ENCODE data around the gene MESD. TPM values are rescaled to one million over a fixed set of nuclear protein-coding genes. Genes with fewer than 3 reads are reported as not detected.

MESD gene
- total RNA-seq, 3 donors from 2014 or later (not counting 1 experiment from before 2014, with no cell fraction given) = 14.7 to 26.0 (median 24.5) TPM

DNA sequence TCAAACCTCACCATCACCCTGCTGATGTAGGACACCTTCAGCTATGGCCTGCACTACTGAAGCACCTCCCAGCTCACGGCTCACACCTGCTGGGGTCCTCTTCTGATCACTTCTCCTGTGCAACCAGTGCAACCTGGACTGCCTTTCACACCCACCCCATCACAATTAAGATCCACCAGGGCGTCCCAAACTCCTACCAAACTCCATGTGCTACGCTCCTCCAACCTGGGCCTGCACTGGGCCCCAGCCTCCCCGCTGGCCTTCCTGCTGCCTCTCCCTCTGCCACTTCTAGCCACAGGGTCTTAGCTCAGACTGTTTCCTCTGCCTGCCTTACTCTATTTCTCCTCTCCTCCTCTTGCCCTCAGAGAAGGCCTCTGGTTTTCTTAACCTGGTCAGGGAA lies 12.8 kb downstream of the MESD start:
- peaks cover 30% of the 10 kb centered on the region in 2 donors for H3K4me1 Mint-ChIP-seq
- ATAC-seq = no peak
- H3K4me3 Mint-ChIP-seq = no peak overlapping the region
- intact Hi-C loops (cut with micrococcal nuclease) = loop anchor here (10.0 kb wide), 1 partner anchor 288 kb away; no protein-coding TSS in a partner anchor
- H3K9me3 Mint-ChIP-seq = no peaks in the 10 kb centered on the region
- no peak for DNase-seq
- peaks cover 31% of the 10 kb centered on the region for H3K36me3 ChIP-seq (ENCODE audit: control insufficient read depth, insufficient read depth, low read length)
- H3K9me3 ChIP-seq (ENCODE audit: control insufficient read depth, insufficient read depth, low read length) = no peaks in the 10 kb centered on the region
- H3K27ac Mint-ChIP-seq = peak overlapping the region; percentile 21 to 54
- TF ChIP-seq, protein P1, sequence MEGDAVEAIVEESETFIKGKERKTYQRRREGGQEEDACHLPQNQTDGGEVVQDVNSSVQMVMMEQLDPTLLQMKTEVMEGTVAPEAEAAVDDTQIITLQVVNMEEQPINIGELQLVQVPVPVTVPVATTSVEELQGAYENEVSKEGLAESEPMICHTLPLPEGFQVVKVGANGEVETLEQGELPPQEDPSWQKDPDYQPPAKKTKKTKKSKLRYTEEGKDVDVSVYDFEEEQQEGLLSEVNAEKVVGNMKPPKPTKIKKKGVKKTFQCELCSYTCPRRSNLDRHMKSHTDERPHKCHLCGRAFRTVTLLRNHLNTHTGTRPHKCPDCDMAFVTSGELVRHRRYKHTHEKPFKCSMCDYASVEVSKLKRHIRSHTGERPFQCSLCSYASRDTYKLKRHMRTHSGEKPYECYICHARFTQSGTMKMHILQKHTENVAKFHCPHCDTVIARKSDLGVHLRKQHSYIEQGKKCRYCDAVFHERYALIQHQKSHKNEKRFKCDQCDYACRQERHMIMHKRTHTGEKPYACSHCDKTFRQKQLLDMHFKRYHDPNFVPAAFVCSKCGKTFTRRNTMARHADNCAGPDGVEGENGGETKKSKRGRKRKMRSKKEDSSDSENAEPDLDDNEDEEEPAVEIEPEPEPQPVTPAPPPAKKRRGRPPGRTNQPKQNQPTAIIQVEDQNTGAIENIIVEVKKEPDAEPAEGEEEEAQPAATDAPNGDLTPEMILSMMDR (IDR thresholded peaks at IDR 0.05) = no peak
- no peaks in the 10 kb centered on the region for H3K27me3 Mint-ChIP-seq (ENCODE audit: low read depth in 2 of 2)
- H3K4me1 ChIP-seq (ENCODE audit: control insufficient read depth, insufficient read depth, low read length) = peaks cover 3% of the 10 kb centered on the region
- peaks cover 10% of the 10 kb centered on the region for H3K36me3 Mint-ChIP-seq
- H3K27ac ChIP-seq (ENCODE audit: low read length) = no peak overlapping the region
- WGBS (ENCODE audit: insufficient coverage) = 96% methylated on average over 4 of the region's 4 CpGs
- H3K27me3 ChIP-seq (ENCODE audit: control insufficient read depth, insufficient read depth, low read length) = no peaks in the 10 kb centered on the region
- no peak overlapping the region for H3K4me3 ChIP-seq (ENCODE audit: low read length)

DNA sequence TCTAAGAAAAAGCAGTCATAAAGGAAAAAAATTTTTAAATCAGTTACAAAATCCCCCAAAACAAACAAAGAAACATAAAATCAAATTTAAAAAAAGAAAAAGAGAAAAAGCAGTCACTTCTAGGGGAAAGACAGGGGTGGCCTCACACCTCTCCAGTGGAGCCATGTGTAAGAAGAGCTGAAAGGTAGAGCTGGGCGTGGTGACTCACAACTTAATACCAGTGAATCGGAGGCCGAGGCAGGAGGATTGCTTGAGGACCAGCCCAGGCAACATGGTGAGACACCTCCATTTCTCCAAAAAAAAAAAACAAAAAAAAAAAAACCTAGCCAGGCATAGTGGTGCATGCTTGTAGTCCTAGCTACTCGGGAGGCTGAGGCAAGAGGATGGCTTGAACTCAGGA lies 14.7 kb downstream of the MESD start:
- Histone ChIP-seq H3K27me3 (ENCODE audit: control insufficient read depth, insufficient read depth, low read length) (no peaks in the 10 kb centered on the region), H3K4me3 (ENCODE audit: low read length) (no peak overlapping the region), H3K4me1 (ENCODE audit: control insufficient read depth, insufficient read depth, low read length) (peaks cover 3% of the 10 kb centered on the region), H3K36me3 (ENCODE audit: control insufficient read depth, insufficient read depth, low read length) (peaks cover 24% of the 10 kb centered on the region), H3K9me3 (ENCODE audit: control insufficient read depth, insufficient read depth, low read length) (no peaks in the 10 kb centered on the region), H3K27ac (ENCODE audit: low read length) (no peak overlapping the region)
- H3K4me1 Mint-ChIP-seq = peaks cover 37 to 38% of the 10 kb centered on the region in 2 donors
- no peak overlapping the region for H3K4me3 Mint-ChIP-seq
- H3K36me3 Mint-ChIP-seq = peaks cover 10% of the 10 kb centered on the region
- H3K9me3 Mint-ChIP-seq = no peaks in the 10 kb centered on the region
- 86% methylated on average over 4 of the region's 4 CpGs for WGBS (ENCODE audit: insufficient coverage)
- no peaks in the 10 kb centered on the region for H3K27me3 Mint-ChIP-seq (ENCODE audit: low read depth in 2 of 2)
- peak overlapping the region; percentile 0 to 39 for H3K27ac Mint-ChIP-seq
- DNase-seq (no peak), ATAC-seq (peak in 1 of 3 donors; percentile 53)
- intact Hi-C loops (cut with micrococcal nuclease) = loop anchor here (10.0 kb wide), 1 partner anchor 290 kb away; no protein-coding TSS in a partner anchor
- TF ChIP-seq, protein P1 (IDR thresholded peaks at IDR 0.05) = no peak

DNA sequence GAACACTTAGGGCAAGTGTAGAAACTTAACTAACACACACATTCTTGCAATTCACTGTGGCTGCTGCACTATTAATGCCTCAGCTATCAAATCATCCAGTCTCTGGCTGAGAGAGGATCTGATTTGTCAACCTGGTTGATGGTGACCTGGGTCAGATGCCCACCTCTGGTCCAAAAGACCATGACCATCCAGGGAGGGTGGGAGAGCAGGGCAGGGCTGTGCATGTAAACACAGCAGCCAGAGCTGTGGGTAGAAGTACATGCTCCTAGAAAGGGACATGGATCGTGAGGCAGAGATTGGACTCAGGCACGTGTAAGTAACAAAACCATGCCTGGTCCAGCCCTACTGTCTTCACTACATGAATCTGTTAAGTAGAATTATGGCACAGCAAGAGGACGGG lies 17.3 kb downstream of the MESD start:
- Mint-ChIP-seq H3K36me3 (no peaks in the 10 kb centered on the region), H3K4me1 (peaks cover 39 to 41% of the 10 kb centered on the region in 2 donors), H3K4me3 (no peak overlapping the region), H3K27me3 (ENCODE audit: low read depth in 2 of 2) (no peaks in the 10 kb centered on the region), H3K27ac (peak overlapping the region in 1 of 2 donors; percentile 13), H3K9me3 (no peaks in the 10 kb centered on the region)
- H3K36me3 ChIP-seq (ENCODE audit: control insufficient read depth, insufficient read depth, low read length) = peaks cover 6% of the 10 kb centered on the region
- ATAC-seq (no peak), DNase-seq (no peak)
- no peak overlapping the region for H3K27ac ChIP-seq (ENCODE audit: low read length)
- no peaks in the 10 kb centered on the region for H3K27me3 ChIP-seq (ENCODE audit: control insufficient read depth, insufficient read depth, low read length)
- no peaks in the 10 kb centered on the region for H3K9me3 ChIP-seq (ENCODE audit: control insufficient read depth, insufficient read depth, low read length)
- intact Hi-C loops (cut with micrococcal nuclease) = loop anchor here (10.0 kb wide), 1 partner anchor 293 kb away; no protein-coding TSS in a partner anchor
- WGBS (ENCODE audit: insufficient coverage) = 96% methylated on average over 3 of the region's 3 CpGs
- no peak overlapping the region for H3K4me3 ChIP-seq (ENCODE audit: low read length)
- TF ChIP-seq, protein P1 (IDR thresholded peaks at IDR 0.05) = no peak
- H3K4me1 ChIP-seq (ENCODE audit: control insufficient read depth, insufficient read depth, low read length) = peaks cover 3% of the 10 kb centered on the region

DNA sequence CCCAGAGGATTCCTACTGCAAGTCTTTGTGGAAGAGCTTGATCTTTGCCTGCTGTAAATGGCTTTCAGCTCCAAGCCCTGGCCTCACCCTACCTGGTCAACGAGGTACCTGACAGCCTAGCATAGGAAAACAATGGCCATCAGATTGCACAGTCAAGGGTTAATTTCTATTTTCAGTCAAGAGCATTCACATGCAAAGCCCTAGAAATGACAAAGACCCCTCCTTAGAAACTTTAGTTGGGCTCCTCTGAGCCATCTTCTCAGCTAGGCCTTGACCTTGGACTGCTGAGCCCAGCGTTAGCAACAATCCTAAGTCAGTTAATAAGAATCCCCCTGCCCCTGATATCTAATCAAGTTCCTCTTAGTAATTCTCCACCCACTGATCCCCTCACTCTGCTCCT lies 18.5 kb downstream of the MESD start:
- WGBS (ENCODE audit: insufficient coverage) = 94% methylated on average over 2 of the region's 2 CpGs
- Histone ChIP-seq H3K4me1 (ENCODE audit: control insufficient read depth, insufficient read depth, low read length) (peaks cover 3% of the 10 kb centered on the region), H3K27ac (ENCODE audit: low read length) (no peak overlapping the region), H3K36me3 (ENCODE audit: control insufficient read depth, insufficient read depth, low read length) (peaks cover 6% of the 10 kb centered on the region), H3K9me3 (ENCODE audit: control insufficient read depth, insufficient read depth, low read length) (no peaks in the 10 kb centered on the region), H3K27me3 (ENCODE audit: control insufficient read depth, insufficient read depth, low read length) (no peaks in the 10 kb centered on the region), H3K4me3 (ENCODE audit: low read length) (no peak overlapping the region)
- intact Hi-C loops (cut with micrococcal nuclease) = loop anchor here (2.0 to 10.0 kb wide), 2 partner anchors 294 to 404 kb away; no protein-coding TSS in a partner anchor
- Mint-ChIP-seq H3K36me3 (no peaks in the 10 kb centered on the region), H3K27ac (peak overlapping the region in 1 of 2 donors; percentile 27), H3K9me3 (no peaks in the 10 kb centered on the region), H3K4me3 (no peak overlapping the region), H3K4me1 (peaks cover 32% of the 10 kb centered on the region in 2 donors), H3K27me3 (ENCODE audit: low read depth in 2 of 2) (no peaks in the 10 kb centered on the region)
- ATAC-seq (no peak), DNase-seq (no peak)
- TF ChIP-seq, protein P1 (IDR thresholded peaks at IDR 0.05) = no peak

Data from natural killer cell (primary cell).